Measurements from ENCODE around the gene CUL4A.

The CUL4A gene

DNA sequence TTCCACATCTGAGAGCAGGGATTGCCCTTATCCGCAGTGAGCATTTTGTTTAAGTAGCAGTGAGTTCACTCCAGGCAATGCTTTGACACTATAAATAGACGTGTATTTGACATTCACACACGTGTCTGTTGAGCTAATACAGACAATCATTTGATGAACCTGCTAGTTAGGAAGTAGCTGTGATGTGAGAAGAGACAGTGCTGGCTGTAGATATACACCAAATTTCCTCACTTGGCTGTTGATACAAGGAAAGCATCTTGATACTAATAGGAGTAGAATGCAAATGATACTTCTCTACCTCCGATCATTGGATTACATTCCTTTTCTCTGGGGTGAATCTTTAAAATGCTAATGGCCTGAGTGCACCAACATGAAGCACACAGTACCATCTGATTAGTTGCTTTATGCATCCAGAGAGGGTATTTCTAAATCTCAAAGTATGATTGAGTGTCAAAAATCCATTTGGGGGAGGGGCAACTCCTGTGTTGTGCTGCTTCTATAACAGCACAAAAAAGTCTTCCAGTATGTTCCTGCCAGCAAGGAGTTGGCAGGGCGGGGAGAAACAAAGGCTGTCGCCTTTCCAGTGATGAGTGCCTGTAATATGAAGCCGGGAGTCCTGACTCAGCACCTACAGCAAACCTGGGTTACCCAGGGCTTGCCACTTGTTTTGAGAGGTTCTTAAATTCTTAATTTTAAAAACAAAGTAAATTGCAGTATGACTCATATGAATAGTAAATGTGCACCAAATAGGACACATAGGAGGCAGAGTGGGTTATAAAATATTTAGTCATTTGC, 7.0 kb downstream of the CUL4A start:
- Histone ChIP-seq H4K20me1 (ENCODE audit: low read depth, low read length) (peaks cover 23% of the 10 kb centered on the region), H3K9me2 (replicated peaks; ENCODE audit: insufficient read depth, low read length) (no peaks in the 10 kb centered on the region)

DNA sequence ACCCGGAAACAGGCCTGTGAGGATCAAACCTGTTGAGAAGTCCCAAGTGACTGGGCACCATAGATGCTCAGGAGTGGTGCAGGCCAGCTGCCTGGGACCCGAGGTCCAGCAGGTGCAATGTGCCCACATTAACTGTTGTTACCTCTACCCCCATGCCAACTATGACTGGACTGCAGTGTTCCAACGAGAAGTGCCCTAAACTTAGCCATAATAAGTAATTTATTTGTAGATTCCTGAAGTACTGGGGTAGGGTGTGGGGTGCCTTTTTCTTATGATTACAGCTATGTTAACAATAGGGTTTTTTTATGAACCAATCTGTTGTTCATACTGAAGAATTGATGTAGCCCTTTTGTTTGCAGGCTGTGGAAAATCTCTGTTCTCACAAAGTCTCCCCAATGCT, 9.2 kb downstream of the CUL4A start:
- Histone ChIP-seq H3K79me2 (ENCODE audit: insufficient read depth, low read length) (peaks cover 92% of the 10 kb centered on the region), H3K4me2 (ENCODE audit: low read depth, low read length, poor library complexity, severe bottlenecking) (no peak overlapping the region), H3K27ac (ENCODE audit: low read depth, low read length) (no peak overlapping the region), H4K20me1 (ENCODE audit: low read depth, low read length) (peaks cover 17% of the 10 kb centered on the region), H3K27me3 (ENCODE audit: low read length) (no peaks in the 10 kb centered on the region), H3K9me3 (ENCODE audit: insufficient read depth, low read length) (no peaks in the 10 kb centered on the region), H3K9ac (ENCODE audit: low read length) (no peak overlapping the region), H3F3A (ENCODE audit: insufficient read depth) (0 out of 2 replicates have a peak, but pooled peaks cover 4% of the 10 kb centered on the region), H2AFZ (ENCODE audit: low read depth, low read length, severe bottlenecking) (no peak overlapping the region), H3K9me2 (replicated peaks; ENCODE audit: insufficient read depth, low read length) (no peaks in the 10 kb centered on the region), H3K36me3 (ENCODE audit: low read length) (peaks cover 2% of the 10 kb centered on the region; the same call in 1 of the 2 replicates), H3K4me3 (ENCODE audit: insufficient read depth, low read length, poor library complexity, severe bottlenecking) (no peak overlapping the region)
- TF ChIP-seq EZH2phosphoT487 (conservative IDR thresholded peaks at IDR 0.05; ENCODE audit: low read length) = no peak
- TF ChIP-seq, protein P1, sequence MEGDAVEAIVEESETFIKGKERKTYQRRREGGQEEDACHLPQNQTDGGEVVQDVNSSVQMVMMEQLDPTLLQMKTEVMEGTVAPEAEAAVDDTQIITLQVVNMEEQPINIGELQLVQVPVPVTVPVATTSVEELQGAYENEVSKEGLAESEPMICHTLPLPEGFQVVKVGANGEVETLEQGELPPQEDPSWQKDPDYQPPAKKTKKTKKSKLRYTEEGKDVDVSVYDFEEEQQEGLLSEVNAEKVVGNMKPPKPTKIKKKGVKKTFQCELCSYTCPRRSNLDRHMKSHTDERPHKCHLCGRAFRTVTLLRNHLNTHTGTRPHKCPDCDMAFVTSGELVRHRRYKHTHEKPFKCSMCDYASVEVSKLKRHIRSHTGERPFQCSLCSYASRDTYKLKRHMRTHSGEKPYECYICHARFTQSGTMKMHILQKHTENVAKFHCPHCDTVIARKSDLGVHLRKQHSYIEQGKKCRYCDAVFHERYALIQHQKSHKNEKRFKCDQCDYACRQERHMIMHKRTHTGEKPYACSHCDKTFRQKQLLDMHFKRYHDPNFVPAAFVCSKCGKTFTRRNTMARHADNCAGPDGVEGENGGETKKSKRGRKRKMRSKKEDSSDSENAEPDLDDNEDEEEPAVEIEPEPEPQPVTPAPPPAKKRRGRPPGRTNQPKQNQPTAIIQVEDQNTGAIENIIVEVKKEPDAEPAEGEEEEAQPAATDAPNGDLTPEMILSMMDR (IDR thresholded peaks at IDR 0.05; ENCODE audit: insufficient read depth, low read length, poor library complexity, severe bottlenecking) = no peak

More for the DNA sequence above, 7.0 kb downstream of the CUL4A start:
- Histone ChIP-seq H3F3A (ENCODE audit: insufficient read depth) (0 out of 2 replicates have a peak, but pooled peaks cover 4% of the 10 kb centered on the region), H3K4me3 (ENCODE audit: insufficient read depth, low read length, poor library complexity, severe bottlenecking) (no peak overlapping the region), H3K9me3 (ENCODE audit: insufficient read depth, low read length) (no peaks in the 10 kb centered on the region), H3K79me2 (ENCODE audit: insufficient read depth, low read length) (peaks cover 99% of the 10 kb centered on the region), H2AFZ (ENCODE audit: low read depth, low read length, severe bottlenecking) (no peak overlapping the region), H3K4me2 (ENCODE audit: low read depth, low read length, poor library complexity, severe bottlenecking) (no peak overlapping the region), H3K27me3 (ENCODE audit: low read length) (no peaks in the 10 kb centered on the region), H3K27ac (ENCODE audit: low read depth, low read length) (no peak overlapping the region), H3K36me3 (ENCODE audit: low read length) (peaks cover 5% of the 10 kb centered on the region; the same call in 1 of the 2 replicates), H3K9ac (ENCODE audit: low read length) (no peak overlapping the region)
- TF ChIP-seq EZH2phosphoT487 (conservative IDR thresholded peaks at IDR 0.05; ENCODE audit: low read length) = no peak
- TF ChIP-seq, protein P1 (IDR thresholded peaks at IDR 0.05; ENCODE audit: insufficient read depth, low read length, poor library complexity, severe bottlenecking) = no peak

DNA sequence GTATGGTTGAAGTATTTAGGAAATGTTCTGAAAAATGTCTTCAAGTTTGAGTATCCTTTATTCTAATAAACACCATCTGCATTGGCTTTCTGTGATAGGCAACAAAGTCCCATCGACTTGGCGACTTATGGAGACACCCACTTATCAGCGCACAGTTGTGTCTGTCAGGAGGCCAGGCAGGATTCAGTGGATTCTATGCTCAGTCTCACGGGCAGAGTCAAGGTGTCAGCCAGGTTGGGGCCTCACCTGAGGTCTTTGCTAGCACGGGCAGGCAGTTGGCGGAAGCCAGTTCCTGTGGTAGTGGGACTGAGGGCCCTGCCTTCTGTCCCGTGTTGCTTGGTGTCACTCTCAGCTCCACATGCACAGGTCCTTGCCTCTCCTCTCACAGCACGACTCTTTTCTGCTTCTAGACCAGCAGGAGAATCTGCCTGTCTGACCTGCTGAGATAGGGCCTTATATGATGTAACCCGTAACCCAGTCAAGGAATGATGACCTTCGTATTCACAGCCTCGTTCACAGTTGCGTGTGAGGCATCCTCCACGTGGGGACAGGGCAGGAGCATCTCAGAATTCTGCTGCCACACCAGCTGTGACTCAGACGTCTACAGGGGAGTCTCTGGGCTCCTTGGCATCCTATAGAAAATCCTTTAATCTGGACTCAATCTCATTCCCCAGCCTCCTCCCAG, 10.0 kb downstream of the CUL4A start:
- no peak for TF ChIP-seq EZH2phosphoT487 (conservative IDR thresholded peaks at IDR 0.05; ENCODE audit: low read length)
- TF ChIP-seq, protein P1 (IDR thresholded peaks at IDR 0.05; ENCODE audit: insufficient read depth, low read length, poor library complexity, severe bottlenecking) = no peak
- no peak overlapping the region for H3K9ac ChIP-seq (ENCODE audit: low read length)
- H3K4me2 ChIP-seq (ENCODE audit: low read depth, low read length, poor library complexity, severe bottlenecking) = no peak overlapping the region
- H4K20me1 ChIP-seq (ENCODE audit: low read depth, low read length) = peaks cover 17% of the 10 kb centered on the region
- H2AFZ ChIP-seq (ENCODE audit: low read depth, low read length, severe bottlenecking) = no peak overlapping the region
- no peaks in the 10 kb centered on the region for H3K9me3 ChIP-seq (ENCODE audit: insufficient read depth, low read length)
- no peak overlapping the region for H3K27ac ChIP-seq (ENCODE audit: low read depth, low read length)
- H3K79me2 ChIP-seq (ENCODE audit: insufficient read depth, low read length) = peaks cover 84% of the 10 kb centered on the region
- no peak overlapping the region for H3K4me3 ChIP-seq (ENCODE audit: insufficient read depth, low read length, poor library complexity, severe bottlenecking)
- H3F3A ChIP-seq (ENCODE audit: insufficient read depth) = 0 out of 2 replicates have a peak, but pooled peaks cover 4% of the 10 kb centered on the region
- peaks cover 2% of the 10 kb centered on the region; the same call in 1 of the 2 replicates for H3K36me3 ChIP-seq (ENCODE audit: low read length)
- no peaks in the 10 kb centered on the region for H3K9me2 ChIP-seq (replicated peaks; ENCODE audit: insufficient read depth, low read length)
- no peaks in the 10 kb centered on the region for H3K27me3 ChIP-seq (ENCODE audit: low read length)

Measured in SU-DHL-6 (cell line).